ENCODE data around the gene HTR1B. TPM values are rescaled to one million over a fixed set of nuclear protein-coding genes. Genes with fewer than 3 reads are reported as not detected.

Gene HTR1B
- polyA plus RNA-seq, 2 of the 4 experiments (the other 2 are of a cell fraction), result 0.12 TPM; not detected in 1

DNA sequence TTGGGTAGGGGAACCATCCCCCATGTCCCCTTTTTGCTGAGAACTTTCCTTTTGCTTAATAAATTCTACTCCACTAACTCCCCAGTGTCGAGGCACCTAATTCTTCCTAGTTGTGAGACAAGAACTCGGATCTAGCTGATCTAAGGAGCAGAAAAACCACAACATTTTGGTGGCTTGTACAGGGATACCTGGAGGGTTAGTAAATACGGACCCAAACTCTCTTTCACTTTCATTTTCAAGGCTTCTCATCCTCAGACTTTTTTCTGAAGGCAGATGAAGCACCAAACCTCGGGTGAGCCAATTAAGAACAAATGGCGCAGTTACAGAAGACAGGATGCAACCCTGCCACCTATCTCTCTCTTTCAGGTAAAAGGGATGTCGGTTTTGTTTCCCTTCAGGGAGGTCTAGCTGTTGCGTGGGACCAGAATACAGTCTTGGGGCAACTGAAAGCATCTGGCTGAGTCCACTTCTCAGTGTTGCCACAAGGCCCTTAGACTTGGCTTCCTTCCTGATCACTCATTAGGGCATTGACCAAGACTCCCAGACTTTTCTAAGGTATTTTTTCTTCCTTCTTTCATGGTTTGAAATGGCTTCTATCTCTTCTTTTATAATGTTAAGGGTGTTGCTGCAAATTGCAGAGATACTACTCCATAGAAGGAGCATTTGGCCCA is 11.1 kb upstream of the HTR1B start:
- no peak overlapping the region for H3K27ac ChIP-seq
- H3K4me3 ChIP-seq, result no peak overlapping the region
- FAIRE-seq (no peak), ATAC-seq (no peak), DNase-seq (ENCODE audit: low read depth in 1 of 2, low spot score in 1 of 2) (no peak)
- TF ChIP-seq, protein P1, sequence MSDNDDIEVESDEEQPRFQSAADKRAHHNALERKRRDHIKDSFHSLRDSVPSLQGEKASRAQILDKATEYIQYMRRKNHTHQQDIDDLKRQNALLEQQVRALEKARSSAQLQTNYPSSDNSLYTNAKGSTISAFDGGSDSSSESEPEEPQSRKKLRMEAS (IDR thresholded peaks at IDR 0.05), result no peak
- TF ChIP-seq HDAC2 (IDR thresholded peaks at IDR 0.05), result no peak
- TF ChIP-seq KDM1A (IDR thresholded peaks at IDR 0.05; ENCODE audit: low read depth), result no peak
- TF ChIP-seq CEBPB (IDR thresholded peaks at IDR 0.05), result no peak
- no peak for TF ChIP-seq HES2 (IDR thresholded peaks at IDR 0.05)
- no peak for TF ChIP-seq JUNB (IDR thresholded peaks at IDR 0.05)
- no peak for TF ChIP-seq E2F6 (IDR thresholded peaks at IDR 0.05; ENCODE audit: borderline replicate concordance, low read depth)
- TF ChIP-seq BHLHE40 (IDR thresholded peaks at IDR 0.05; ENCODE audit: low read depth, low read length), result no peak
- TF ChIP-seq EHMT2 (IDR thresholded peaks at IDR 0.05; ENCODE audit: low read depth), result no peak
- TF ChIP-seq ZNF302 (CRISPR knock-in tag; IDR thresholded peaks at IDR 0.05), result no peak
- no peak for TF ChIP-seq CHD4 (IDR thresholded peaks at IDR 0.05; ENCODE audit: borderline replicate concordance)
- TF ChIP-seq REST (IDR thresholded peaks at IDR 0.05), result no peak
- no peak overlapping the region for H3K4me2 ChIP-seq
- 49% methylated on average over 7 of the region's 7 CpGs for WGBS (ENCODE audit: missing lambda C conversion rate)
- H3K9me3 ChIP-seq, result no peaks in the 10 kb centered on the region
- H3K4me1 ChIP-seq, result no peaks in the 10 kb centered on the region
- POLR2A ChIA-PET, result no interaction called here
- CTCF ChIA-PET, result interaction anchor here (0.5 kb wide), 1 partner anchor 22 kb away, joined by 4 read pairs; no protein-coding TSS in a partner anchor

- DNase-seq (ENCODE audit: low read depth in 1 of 2, low spot score in 1 of 2) (no peak), ATAC-seq (no peak), FAIRE-seq (no peak)
- TF ChIP-seq ZFP36 (IDR thresholded peaks at IDR 0.05; ENCODE audit: borderline replicate concordance, partially characterized antibody) (no peak), HOXB13 (CRISPR knock-in tag; IDR thresholded peaks at IDR 0.05; ENCODE audit: low read depth) (no peak), MAZ (IDR thresholded peaks at IDR 0.05; ENCODE audit: borderline replicate concordance, low read depth, low read length) (no peak), KDM1A (IDR thresholded peaks at IDR 0.05; ENCODE audit: low read depth) (no peak), ZSCAN20 (CRISPR knock-in tag; IDR thresholded peaks at IDR 0.05) (no peak), POLR2A (IDR thresholded peaks at IDR 0.05; ENCODE audit: low read length) (no peak), SREBF2 (IDR thresholded peaks at IDR 0.05) (no peak), RAD21 (conservative IDR thresholded peaks at IDR 0.05 in 1 of 2, IDR thresholded peaks at IDR 0.05 in 1 of 2) (no peak), HOXA7 (CRISPR knock-in tag; IDR thresholded peaks at IDR 0.05) (no peak), CHD2 (IDR thresholded peaks at IDR 0.05; ENCODE audit: low read length, partially characterized antibody) (no peak), GATA3 (IDR thresholded peaks at IDR 0.05; ENCODE audit: borderline replicate concordance) (no peak), POLR2AphosphoS2 (conservative IDR thresholded peaks at IDR 0.05; ENCODE audit: low read length) (no peak), EHF (CRISPR knock-in tag; IDR thresholded peaks at IDR 0.05) (no peak), ESRRA (IDR thresholded peaks at IDR 0.05; ENCODE audit: borderline replicate concordance, low read length) (no peak), RNF2 (IDR thresholded peaks at IDR 0.05; ENCODE audit: borderline replicate concordance, low read depth) (no peak), NFE2L2 (conservative IDR thresholded peaks at IDR 0.05; ENCODE audit: low read length) (no peak)
- TF ChIP-seq, protein P2, sequence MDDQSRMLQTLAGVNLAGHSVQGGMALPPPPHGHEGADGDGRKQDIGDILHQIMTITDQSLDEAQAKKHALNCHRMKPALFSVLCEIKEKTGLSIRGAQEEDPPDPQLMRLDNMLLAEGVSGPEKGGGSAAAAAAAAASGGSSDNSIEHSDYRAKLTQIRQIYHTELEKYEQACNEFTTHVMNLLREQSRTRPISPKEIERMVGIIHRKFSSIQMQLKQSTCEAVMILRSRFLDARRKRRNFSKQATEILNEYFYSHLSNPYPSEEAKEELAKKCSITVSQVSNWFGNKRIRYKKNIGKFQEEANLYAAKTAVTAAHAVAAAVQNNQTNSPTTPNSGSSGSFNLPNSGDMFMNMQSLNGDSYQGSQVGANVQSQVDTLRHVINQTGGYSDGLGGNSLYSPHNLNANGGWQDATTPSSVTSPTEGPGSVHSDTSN (IDR thresholded peaks at IDR 0.05), result no peak
- ChIA-PET CTCF (no interaction called here), POLR2A (no interaction called here)
- H3K4me3 ChIP-seq, result no peak overlapping the region
- no peak overlapping the region for H3K27ac ChIP-seq
- H3K4me2 ChIP-seq, result no peak overlapping the region
- no peaks in the 10 kb centered on the region for H3K9me3 ChIP-seq
- WGBS (ENCODE audit: missing lambda C conversion rate), result 25% methylated on average over 1 of the region's 1 CpG
- no peaks in the 10 kb centered on the region for H3K4me1 ChIP-seq
Measured at GRCh38 chr6:77470983-77471382, 7.7 kb upstream of the HTR1B start.

Data from A549 (cell line).